SK-N-SH treated with all-trans-retinoic acid at 6 μM for 48 hours (cell line): ENCODE measurements around the gene CSF1.

Experiments used
- ATAC-seq: fragments of 200-7000 bp; cut with Tn5 transposase; 3 replicates; pipeline ENCODE4 v1.9.1; 2020; ENCODE audit warnings: mild to moderate bottlenecking, moderate library complexity
- ARNTL ChIP-seq: fragments of 450-650 bp; formaldehyde crosslinking; IDR thresholded peaks from 2 replicates; pipeline ENCODE4 v1.5.0; 2020; ENCODE audit warnings: low read depth, mild to moderate bottlenecking, moderate library complexity, borderline replicate concordance
- BACH2 ChIP-seq: fragments of 250-450 bp; sonication (Bioruptor Pico); IDR thresholded peaks from 2 replicates; pipeline ENCODE4 v1.9.0; 2021; ENCODE audit warnings: mild to moderate bottlenecking, borderline replicate concordance
- CSDC2 ChIP-seq: fragments of 250-450 bp; sonication (Bioruptor Pico); IDR thresholded peaks from 2 replicates; pipeline ENCODE4 v1.5.0; 2020; ENCODE audit warnings: mild to moderate bottlenecking, moderate library complexity
- CSRNP3 ChIP-seq: fragments of 250-450 bp; sonication (Bioruptor Pico); IDR thresholded peaks from 2 replicates; pipeline ENCODE4 v1.5.1; 2021; ENCODE audit warnings: mild to moderate bottlenecking, moderate library complexity
- ESRRG ChIP-seq: fragments of 250-450 bp; sonication (Bioruptor Pico); IDR thresholded peaks from 2 replicates; pipeline ENCODE4 v1.6.1; 2021; ENCODE audit warnings: mild to moderate bottlenecking
- GLIS3 ChIP-seq: fragments of 250-450 bp; sonication (Bioruptor Pico); IDR thresholded peaks from 2 replicates; pipeline ENCODE4 v1.5.0; 2020; ENCODE audit warnings: mild to moderate bottlenecking, moderate library complexity
- ISL1 ChIP-seq: fragments of 250-450 bp; sonication (Bioruptor Pico); IDR thresholded peaks from 2 replicates; pipeline ENCODE4 v2.1.2; 2022; ENCODE audit warnings: mild to moderate bottlenecking, moderate library complexity
- OSR1 ChIP-seq: fragments of 250-450 bp; sonication (Bioruptor Pico); IDR thresholded peaks from 2 replicates; pipeline ENCODE4 v1.8.0; 2022; ENCODE audit warnings: moderate library complexity, mild to moderate bottlenecking, inconsistent platforms
- POU6F1 ChIP-seq: fragments of 250-450 bp; sonication (Bioruptor Pico); IDR thresholded peaks from 2 replicates; pipeline ENCODE4 v1.8.0; 2021; ENCODE audit warnings: low read depth, mild to moderate bottlenecking, moderate library complexity, borderline replicate concordance
- PPARA ChIP-seq: fragments of 250-450 bp; sonication (Bioruptor Pico); IDR thresholded peaks from 2 replicates; pipeline ENCODE4 v1.5.0; 2020; ENCODE audit warnings: mild to moderate bottlenecking, borderline replicate concordance
- RARB ChIP-seq: fragments of 250-450 bp; sonication (Bioruptor Pico); IDR thresholded peaks from 2 replicates; pipeline ENCODE4 v1.8.0; 2021; ENCODE audit warnings: mild to moderate bottlenecking, moderate library complexity
- SNAI2 ChIP-seq: fragments of 250-450 bp; sonication (Bioruptor Pico); IDR thresholded peaks from 2 replicates; pipeline ENCODE4 v1.5.0; 2020; ENCODE audit warnings: mild to moderate bottlenecking, moderate library complexity
- TCF4 ChIP-seq: fragments of 250-450 bp; sonication (Bioruptor Pico); IDR thresholded peaks from 2 replicates; pipeline ENCODE4 v1.8.0; 2021; ENCODE audit warnings: mild to moderate bottlenecking, moderate library complexity, borderline replicate concordance
- TOX ChIP-seq: fragments of 250-450 bp; sonication (Bioruptor Pico); IDR thresholded peaks from 2 replicates; pipeline ENCODE4 v1.8.0; 2021; ENCODE audit warnings: mild to moderate bottlenecking, moderate library complexity, borderline replicate concordance
- TSHZ2 ChIP-seq: fragments of 250-450 bp; sonication (Bioruptor Pico); IDR thresholded peaks from 2 replicates; pipeline ENCODE4 v1.5.0; 2020; ENCODE audit warnings: mild to moderate bottlenecking, moderate library complexity
- ZC3H10 ChIP-seq: fragments of 250-450 bp; sonication (Bioruptor Pico); IDR thresholded peaks from 2 replicates; pipeline ENCODE4 v1.5.1; 2021; ENCODE audit warnings: mild to moderate bottlenecking, moderate library complexity
- ZFP3 ChIP-seq: fragments of 250-450 bp; sonication (Bioruptor Pico); IDR thresholded peaks from 2 replicates; pipeline ENCODE4 v1.5.0; 2020; ENCODE audit warnings: mild to moderate bottlenecking, moderate library complexity
- ZFP30 ChIP-seq: fragments of 450-650 bp; formaldehyde crosslinking; IDR thresholded peaks from 2 replicates; pipeline ENCODE4 v1.5.0; 2022; ENCODE audit warnings: mild to moderate bottlenecking, moderate library complexity
- ZNF565 ChIP-seq: fragments of 450-650 bp; formaldehyde crosslinking; conservative IDR thresholded peaks from 2 replicates; pipeline ENCODE4 v1.5.0; 2020; ENCODE audit warnings: low read depth, mild to moderate bottlenecking, moderate library complexity
- ZNF70 ChIP-seq: fragments of 450-650 bp; formaldehyde crosslinking; IDR thresholded peaks from 2 replicates; pipeline ENCODE4 v1.5.0; 2020; ENCODE audit warnings: mild to moderate bottlenecking, moderate library complexity

The CSF1 gene

GRCh38 chr1:109901141-109901523 is 9.5 kb upstream of the CSF1 start:
- ATAC-seq, result no peak

GRCh38 chr1:109901524-109902145 is 9.0 kb upstream of the CSF1 start:
- no peak for ATAC-seq
- TF ChIP-seq ISL1 (CRISPR knock-in tag) (no peak), ZNF565 (no peak), POU6F1 (CRISPR knock-in tag) (no peak), ARNTL (no peak), TSHZ2 (CRISPR knock-in tag) (no peak), ZFP3 (CRISPR knock-in tag) (no peak), TCF4 (CRISPR knock-in tag) (no peak), PPARA (no peak), SNAI2 (CRISPR knock-in tag) (no peak), GLIS3 (CRISPR knock-in tag) (no peak), ZFP30 (no peak), OSR1 (CRISPR knock-in tag) (no peak), RARB (CRISPR knock-in tag) (no peak), ZNF70 (CRISPR knock-in tag) (no peak), TOX (CRISPR knock-in tag) (no peak), ZC3H10 (no peak)

More at GRCh38 chr1:109901141-109901523, 9.5 kb upstream of the CSF1 start:
- TF ChIP-seq ZNF565 (no peak), ESRRG (CRISPR knock-in tag) (no peak), TSHZ2 (CRISPR knock-in tag) (no peak), TCF4 (CRISPR knock-in tag) (no peak), CSRNP3 (CRISPR knock-in tag) (no peak), BACH2 (CRISPR knock-in tag) (no peak), POU6F1 (CRISPR knock-in tag) (no peak), ARNTL (no peak), TOX (CRISPR knock-in tag) (no peak), PPARA (no peak), ZNF70 (CRISPR knock-in tag) (no peak), SNAI2 (CRISPR knock-in tag) (no peak), ZFP30 (no peak), ISL1 (CRISPR knock-in tag) (no peak), CSDC2 (CRISPR knock-in tag) (no peak), OSR1 (CRISPR knock-in tag) (no peak), ZC3H10 (no peak)
